Measurements from ENCODE around the gene KRT73. TPM values are rescaled to one million over a fixed set of nuclear protein-coding genes. Genes with fewer than 3 reads are reported as not detected.

KRT73 gene
- total and polyA plus RNA-seq, 2 donors (not counting 3 experiments of a cell fraction or from before 2014, with no cell fraction given), result not detected

GRCh38 chr12:52614381-52615207 lies 3.8 kb downstream of the KRT73 start:
- CTCF ChIA-PET, result no interaction called here
- dilution Hi-C loops (cut with MboI; ENCODE audit: extremely low pct_ligation_motif_present, low sequenced_read_pairs), result no loop called here
- Histone ChIP-seq H3K9me3 (replicated peaks; ENCODE audit: control insufficient read depth, insufficient read depth, low read length) (no peaks in the 10 kb centered on the region), H2AFZ (ENCODE audit: low read depth, low read length) (no peak overlapping the region), H3K4me3 (replicated peaks in 1 of 3; ENCODE audit: insufficient read depth in 1 of 3, low read depth in 1 of 3, low read length in 3 of 3) (no peak overlapping the region), H3K36me3 (ENCODE audit: control insufficient read depth in 2 of 2, extremely low read depth in 1 of 2, insufficient read depth in 2 of 2, low read length in 2 of 2) (no peaks in the 10 kb centered on the region), H4K20me1 (replicated peaks; ENCODE audit: control insufficient read depth, extremely low read depth, insufficient read depth, low read length) (no peaks in the 10 kb centered on the region), H3K27ac (ENCODE audit: insufficient read depth, low read depth, low read length) (no peak overlapping the region), H3K4me2 (ENCODE audit: insufficient read depth, low read length) (no peak overlapping the region), H3K9ac (replicated peaks; ENCODE audit: extremely low read depth, insufficient read depth, low read length) (no peak overlapping the region), H3K79me2 (ENCODE audit: control insufficient read depth, insufficient read depth, low read length) (no peaks in the 10 kb centered on the region), H3K4me1 (ENCODE audit: control insufficient read depth, extremely low read depth, insufficient read depth, low read length) (no peaks in the 10 kb centered on the region), H3K9me1 (replicated peaks; ENCODE audit: control insufficient read depth, extremely low read depth, insufficient read depth, low read length) (no peaks in the 10 kb centered on the region), H3K27me3 (ENCODE audit: control insufficient read depth in 2 of 2, insufficient read depth in 2 of 2, low read length in 2 of 2) (no peaks in the 10 kb centered on the region)
- POLR2A ChIA-PET, result no interaction called here
- no peak for DNase-seq (ENCODE audit: low read depth, low spot score)
- FAIRE-seq, result no peak
- TF ChIP-seq CTCF (IDR thresholded peaks at IDR 0.05; ENCODE audit: extremely low read depth in 1 of 2, insufficient read depth in 1 of 2, low read depth in 1 of 2, low read length in 2 of 2) (no peak), EZH2 (IDR thresholded peaks at IDR 0.05; ENCODE audit: borderline replicate concordance, low read depth, low read length, severe bottlenecking) (no peak), GATA2 (IDR thresholded peaks at IDR 0.05; ENCODE audit: insufficient read depth, insufficient read length, low read depth, low read length) (no peak), MYC (IDR thresholded peaks at IDR 0.05; ENCODE audit: low read depth, low read length) (no peak), POLR2AphosphoS5 (IDR thresholded peaks at IDR 0.05; ENCODE audit: insufficient read depth, low read depth, low read length) (no peak), POLR2A (IDR thresholded peaks at IDR 0.05; ENCODE audit: low read depth, low read length) (no peak), FOS (IDR thresholded peaks at IDR 0.05; ENCODE audit: borderline replicate concordance, insufficient read depth, low read length) (no peak), JUN (IDR thresholded peaks at IDR 0.05; ENCODE audit: borderline replicate concordance, insufficient read depth, insufficient read length, low read depth) (no peak)
- TF ChIP-seq, protein P1, sequence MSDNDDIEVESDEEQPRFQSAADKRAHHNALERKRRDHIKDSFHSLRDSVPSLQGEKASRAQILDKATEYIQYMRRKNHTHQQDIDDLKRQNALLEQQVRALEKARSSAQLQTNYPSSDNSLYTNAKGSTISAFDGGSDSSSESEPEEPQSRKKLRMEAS (IDR thresholded peaks at IDR 0.05; ENCODE audit: insufficient read depth, insufficient read length), result no peak
- intact Hi-C loops (cut with micrococcal nuclease), result no loop called here
- BruUV-seq (replicated peaks), result no TSS peak
